H1 (cell line): ENCODE measurements around the gene RBM15. TPM values are rescaled to one million over a fixed set of nuclear protein-coding genes. Genes with fewer than 3 reads are reported as not detected.

Source experiments
- CTCF ChIA-PET: fragments of 300-600 bp; sonication (Branson Sonifier 250); formaldehyde crosslinking; loops from one replicate; lab custom pipeline; 2021; ENCODE audit not compliant: partially characterized antibody; lab: Charles Lee
- POLR2A ChIA-PET: fragments of 300-600 bp; sonication (Branson Sonifier 250); formaldehyde crosslinking; loops from one replicate; lab custom pipeline; 2021; ENCODE audit warnings: inconsistent platforms; ENCODE audit not compliant: partially characterized antibody; lab: Charles Lee
- DNase-seq, 2 experiments: peaks; one replicate each; pipeline versions ENCODE4 v3.0.0 to v3.0.0-alpha.2; 2010 to 2022; ENCODE audit warnings: low spot score in 2 of 2, low read depth in 1 of 2, mixed read lengths in 1 of 2
- FAIRE-seq: peaks from 2 replicates; lab custom pipeline; 2011; peaks lifted over from hg19 to GRCh38; lab: Jason Lieb, UNC
- H2AFZ ChIP-seq: 2 replicates; pipeline ENCODE4 v1.8.1; 2012; ENCODE audit warnings: low read length, inconsistent platforms
- H2AK5ac ChIP-seq: 2 replicates; pipeline ENCODE4 v1.6.1; 2013; ENCODE audit warnings: low read depth, low read length
- H2BK120ac ChIP-seq: replicated peaks from 2 replicates; pipeline ENCODE3; 2013; ENCODE audit warnings: low read depth, low read length, inconsistent platforms
- H2BK12ac ChIP-seq: 2 replicates; pipeline ENCODE4 v1.6.1; 2013; ENCODE audit warnings: low read depth, low read length
- H2BK15ac ChIP-seq: 2 replicates; pipeline ENCODE4 v1.6.1; 2013; ENCODE audit warnings: low read length
- H2BK20ac ChIP-seq: 2 replicates; pipeline ENCODE4 v1.6.1; 2013; ENCODE audit warnings: low read length
- H2BK5ac ChIP-seq: 2 replicates; pipeline ENCODE4 v1.6.1; 2013; ENCODE audit warnings: low read depth, low read length
- H3K14ac ChIP-seq: 2 replicates; pipeline ENCODE4 v1.6.1; 2013; ENCODE audit warnings: inconsistent platforms; ENCODE audit not compliant: insufficient read length
- H3K18ac ChIP-seq: 2 replicates; pipeline ENCODE4 v1.6.1; 2013; ENCODE audit warnings: low read length; ENCODE audit errors: extremely low read depth
- H3K23ac ChIP-seq: 2 replicates; pipeline ENCODE4 v1.6.1; 2013; ENCODE audit warnings: inconsistent platforms; ENCODE audit not compliant: insufficient read length
- H3K23me2 ChIP-seq: 2 replicates; pipeline ENCODE4 v1.6.1; 2013; ENCODE audit warnings: low read depth, low read length
- H3K27ac ChIP-seq: 2 replicates; pipeline ENCODE4 v1.6.1; 2011; ENCODE audit warnings: low read depth, low read length, inconsistent platforms
- H3K27me3 ChIP-seq, 4 experiments: replicated peaks in 1 of 4; 1 replicate in 1 of 4; 2 replicates in 3 of 4; pipeline versions ENCODE4 v1.6.1 to v1.8.1; 2011 to 2013; ENCODE audit warnings: low read length in 3 of 4, mild to moderate bottlenecking in 3 of 4, inconsistent platforms in 2 of 4, mixed read lengths in 2 of 4, moderate library complexity in 1 of 4; ENCODE audit not compliant: control insufficient read depth in 3 of 4, insufficient read depth in 3 of 4; ENCODE audit errors: extremely low read depth in 1 of 4
- H3K36me3 ChIP-seq, 4 experiments: 2 replicates each; pipeline versions ENCODE4 v1.6.1 to v1.8.1; 2011 to 2013; ENCODE audit warnings: mild to moderate bottlenecking in 4 of 4, low read length in 3 of 4, moderate library complexity in 2 of 4, control low read depth in 1 of 4, inconsistent platforms in 1 of 4; ENCODE audit not compliant: insufficient read depth in 4 of 4, control insufficient read depth in 2 of 4
- H3K4ac ChIP-seq: replicated peaks from 2 replicates; pipeline ENCODE3; 2013; ENCODE audit warnings: low read length, low read depth, mixed read lengths, inconsistent platforms; ENCODE audit not compliant: insufficient read length
- H3K4me1 ChIP-seq, 4 experiments: replicated peaks in 1 of 4; 1 replicate in 1 of 4; 2 replicates in 3 of 4; pipeline versions ENCODE4 v1.6.1 to v1.8.1; 2011 to 2013; ENCODE audit warnings: low read length in 3 of 4, inconsistent platforms in 2 of 4, mixed read lengths in 1 of 4; ENCODE audit not compliant: insufficient read depth in 4 of 4, control insufficient read depth in 3 of 4
- H3K4me2 ChIP-seq, 2 experiments: 2 replicates each; pipeline versions ENCODE4 v1.6.1 to v1.8.1; 2011 to 2013; ENCODE audit warnings: low read depth in 2 of 2, low read length in 2 of 2, control low read depth in 1 of 2, inconsistent platforms in 1 of 2, mild to moderate bottlenecking in 1 of 2; ENCODE audit not compliant: insufficient read depth in 1 of 2
- H3K4me3 ChIP-seq, 4 experiments: fragments of 200-600, 300-600 bp in 1 of 4; sonication (generic), shearing (Covaris generic), sonication (Bioruptor Twin) in 1 of 4; 2 replicates each; pipeline versions ENCODE4 v1.5.1 to v1.8.1; 2011 to 2016; ENCODE audit warnings: low read length in 4 of 4, low read depth in 3 of 4, control low read depth in 2 of 4, inconsistent platforms in 2 of 4, mild to moderate bottlenecking in 2 of 4, mixed read lengths in 1 of 4, moderate library complexity in 1 of 4; ENCODE audit not compliant: insufficient read depth in 2 of 4; ENCODE audit errors: extremely low read depth in 1 of 4
- H3K56ac ChIP-seq: replicated peaks from 2 replicates; pipeline ENCODE3; 2013; ENCODE audit warnings: low read depth, mild to moderate bottlenecking, mixed read lengths, low read length, inconsistent platforms; ENCODE audit not compliant: insufficient read length
- H3K79me1 ChIP-seq: 2 replicates; pipeline ENCODE4 v1.6.1; 2013; ENCODE audit warnings: low read depth, low read length, control low read depth
- H3K79me2 ChIP-seq, 2 experiments: 2 replicates each; pipeline versions ENCODE4 v1.6.1 to v1.8.1; 2012 to 2013; ENCODE audit warnings: low read length in 2 of 2, mild to moderate bottlenecking in 2 of 2, inconsistent platforms in 1 of 2; ENCODE audit not compliant: insufficient read depth in 2 of 2, control insufficient read depth in 1 of 2
- H3K9ac ChIP-seq, 4 experiments: replicated peaks in 1 of 4; 1 replicate in 1 of 4; 2 replicates in 3 of 4; pipeline versions ENCODE4 v1.6.1 to v1.8.1; 2011 to 2013; ENCODE audit warnings: low read depth in 3 of 4, low read length in 3 of 4, control low read depth in 2 of 4, mild to moderate bottlenecking in 2 of 4, moderate library complexity in 2 of 4, inconsistent platforms in 1 of 4; ENCODE audit errors: extremely low read depth in 1 of 4
- H3K9me3 ChIP-seq, 2 experiments: 2 replicates each; pipeline versions ENCODE4 v1.6.1 to v1.8.1; 2012 to 2013; ENCODE audit warnings: mild to moderate bottlenecking in 2 of 2, moderate library complexity in 2 of 2, control low read depth in 1 of 2, inconsistent platforms in 1 of 2, low read depth in 1 of 2, low read length in 1 of 2, mixed read lengths in 1 of 2; ENCODE audit not compliant: insufficient read depth in 2 of 2
- H4K20me1 ChIP-seq, 2 experiments: replicated peaks in 1 of 2; 2 replicates each; pipeline versions ENCODE3 to v1.8.1; 2011 to 2013; ENCODE audit warnings: inconsistent platforms in 2 of 2, low read length in 2 of 2, mild to moderate bottlenecking in 1 of 2; ENCODE audit not compliant: insufficient read depth in 2 of 2, control insufficient read depth in 1 of 2
- H4K5ac ChIP-seq: 2 replicates; pipeline ENCODE4 v1.6.1; 2013; ENCODE audit warnings: low read length, low read depth, mixed read lengths, inconsistent platforms; ENCODE audit not compliant: insufficient read length
- H4K8ac ChIP-seq: 2 replicates; pipeline ENCODE4 v1.8.0; 2013; ENCODE audit warnings: mild to moderate bottlenecking, moderate library complexity, low read length, inconsistent platforms; ENCODE audit not compliant: insufficient read depth; ENCODE audit errors: extremely low read depth
- H4K91ac ChIP-seq: replicated peaks from 2 replicates; pipeline ENCODE3; 2013; ENCODE audit warnings: low read length, mixed read lengths, inconsistent platforms; ENCODE audit not compliant: insufficient read length
- CBX5 ChIP-seq: fragments of 300-800, 300-1000 bp; sonication (generic); IDR thresholded peaks from 2 replicates; pipeline ENCODE4 v1.7.1; 2016; ENCODE audit warnings: antibody characterized with exemption, low read length, low read depth
- CTBP2 ChIP-seq: IDR thresholded peaks from 2 replicates; pipeline ENCODE4 v1.7.0; 2011; ENCODE audit warnings: borderline replicate concordance, mild to moderate bottlenecking, moderate library complexity, mixed read lengths, low read length; ENCODE audit not compliant: insufficient read depth, insufficient read length
- JUN ChIP-seq: IDR thresholded peaks from 2 replicates; pipeline ENCODE4 v1.6.1; 2011; ENCODE audit warnings: low read depth, mild to moderate bottlenecking, improper control_type of control experiment, low read length
- WGBS, 2 experiments: shearing (Covaris generic) in 1 of 2; methylation state at CpG; one replicate each; pipeline versions ENCODE4 v1.1.6 to v1.1.7; 2013 to 2015; ENCODE audit warnings: low lambda C conversion rate in 2 of 2, mixed read lengths in 2 of 2, inconsistent platforms in 1 of 2, low coverage in 1 of 2, missing lambda C conversion rate in 1 of 2; ENCODE audit not compliant: insufficient replicate concordance in 2 of 2, insufficient coverage in 1 of 2, insufficient read length in 1 of 2; ENCODE audit errors: extremely low coverage in 1 of 2, missing lambda C conversion rate in 1 of 2; 5-methylcytosine and 5-hydroxymethylcytosine counted together
- polyA plus RNA-seq, 7 experiments: library from polyadenylated mRNA; depleted of rRNA in 3 of 7; stranded (reverse) in 5 of 7; unstranded in 2 of 7; fragments of >200 nt in 5 of 7; fragments of 200-250 nt in 2 of 7; gene quantifications; 1 replicate in 5 of 7; 2 replicates in 1 of 7; 4 replicates in 1 of 7; pipeline versions ENCODE4 v1.2.1 to v1.2.3, GENCODE V29; 2011 to 2013; ENCODE audit warnings: missing spikeins in 2 of 7, mixed read lengths in 2 of 7
- total RNA-seq: library from RNA; stranded (reverse); fragmentation: NEBNext Ultra II Directional; extraction: Animal tissue kit (Norgen Biotek cat#: 25700); gene quantifications from 2 replicates; pipeline ENCODE4 v1.2.1, GENCODE V29; 2021

RBM15 gene
- total and polyA plus RNA-seq, 2 of the 8 experiments (the other 6 are each of a cell fraction or from before 2014, with no cell fraction given) = 13.5 to 44.9 TPM

GRCh38 chr1:110356379-110356778 lies 17.2 kb downstream of the RBM15 start:
- Histone ChIP-seq H3K23me2 (no peaks in the 10 kb centered on the region), H3K9ac (no peak overlapping the region), H2BK12ac (no peak overlapping the region), H3K4me2 (no peak overlapping the region), H2BK120ac (no peak overlapping the region), H3K18ac (no peak overlapping the region), H2AFZ (no peak overlapping the region), H2BK20ac (no peak overlapping the region), H3K27me3 (no peaks in the 10 kb centered on the region), H3K79me1 (peaks cover 5% of the 10 kb centered on the region; the same call in 1 of the 2 replicates), H2AK5ac (no peak overlapping the region), H2BK15ac (no peak overlapping the region), H3K36me3 (peaks cover 0 to 36% (median 8%) of the 10 kb centered on the region in 4 experiments; a peak in 5 of 8 replicates), H3K23ac (no peak overlapping the region), H4K5ac (no peak overlapping the region), H3K9me3 (no peaks in the 10 kb centered on the region), H3K27ac (no peak overlapping the region), H3K56ac (no peak overlapping the region), H4K8ac (no peak overlapping the region), H3K14ac (no peak overlapping the region), H3K4ac (no peak overlapping the region), H2BK5ac (no peak overlapping the region), H4K91ac (no peak overlapping the region), H3K4me1 (no peaks in the 10 kb centered on the region), H3K4me3 (no peak overlapping the region), H3K79me2 (peaks cover 0 to 81% of the 10 kb centered on the region in 2 experiments; a peak in 2 of 4 replicates), H4K20me1 (peaks cover 4 to 5% of the 10 kb centered on the region in 2 experiments)
- 91% methylated on average over 2 of the region's 2 CpGs; no CpG with 5 or more reads in 1 of the 2 experiments for WGBS, 2 experiments
- TF ChIP-seq CBX5 (no peak), CTBP2 (no peak), JUN (no peak)
- FAIRE-seq = no peak
- ChIA-PET CTCF (interaction anchor here (1.1 to 1.4 kb wide), 3 partner anchors 17 to 140 kb away, joined by 3 to 4 read pairs (median 4); partner anchors contain the start of gene RBM15), POLR2A (interaction anchor here (4.3 kb wide), 1 partner anchor 18 kb away, joined by 25 read pairs; the partner anchor contains the start of gene RBM15)
- DNase-seq = no peak
